NK-92 (cell line): ENCODE results near the gene PPP1R3E.
"Not testable (repeated sequence)": the region's sequence is repeated elsewhere in the genome, so short reads cannot be mapped to it uniquely, and the experiment has no call there.

ENCODE experiments used
- DNase-seq: peaks from one replicate; lab custom pipeline; 2025; ENCODE audit not compliant: unreplicated experiment; lab: John Stamatoyannopoulos, UW

PPP1R3E gene, protein sequence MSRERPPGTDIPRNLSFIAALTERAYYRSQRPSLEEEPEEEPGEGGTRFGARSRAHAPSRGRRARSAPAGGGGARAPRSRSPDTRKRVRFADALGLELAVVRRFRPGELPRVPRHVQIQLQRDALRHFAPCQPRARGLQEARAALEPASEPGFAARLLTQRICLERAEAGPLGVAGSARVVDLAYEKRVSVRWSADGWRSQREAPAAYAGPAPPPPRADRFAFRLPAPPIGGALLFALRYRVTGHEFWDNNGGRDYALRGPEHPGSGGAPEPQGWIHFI

DNA sequence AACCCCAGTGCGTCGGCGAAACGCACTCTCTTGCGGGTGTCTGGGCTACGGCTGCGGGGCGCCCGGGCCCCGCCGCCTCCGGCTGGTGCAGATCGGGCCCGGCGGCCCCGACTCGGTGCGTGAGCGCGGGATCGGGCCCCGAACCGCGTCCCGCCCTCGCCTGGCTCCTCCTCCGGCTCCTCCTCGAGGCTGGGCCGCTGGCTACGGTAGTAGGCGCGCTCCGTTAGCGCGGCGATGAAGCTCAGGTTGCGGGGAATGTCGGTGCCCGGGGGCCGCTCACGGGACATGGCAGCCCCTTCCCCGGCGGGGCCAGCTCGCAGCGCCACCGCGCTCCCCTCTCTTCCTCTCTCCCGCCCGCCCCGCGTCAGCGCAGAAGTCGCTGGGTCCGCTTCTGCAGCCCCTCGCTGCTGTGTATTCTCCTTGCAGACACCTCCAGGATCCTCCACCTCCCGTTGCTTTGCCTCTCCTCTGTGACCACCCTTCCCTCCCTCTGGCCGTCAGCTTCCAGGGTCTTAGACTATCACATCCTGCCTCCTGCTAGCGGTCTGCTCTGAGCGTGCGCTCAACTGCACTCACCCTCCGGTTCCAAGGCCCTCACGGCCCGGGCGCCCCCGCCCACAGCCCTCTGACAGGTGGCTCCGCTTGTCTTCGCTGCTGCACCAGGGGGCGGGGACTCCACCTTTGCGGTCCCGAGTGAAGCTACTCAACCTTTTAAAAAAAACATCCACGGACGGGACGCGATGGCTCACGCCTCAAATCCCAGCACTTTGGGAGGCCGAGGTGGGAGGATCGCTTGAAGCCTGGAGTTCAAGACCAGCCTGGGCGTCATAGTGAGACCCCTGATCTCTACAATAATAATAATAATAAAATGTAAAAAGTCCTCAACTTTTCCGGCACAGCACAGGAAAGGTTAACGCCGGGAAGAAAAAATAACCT, at the start of gene PPP1R3E:
Gene PPP1R3E, minus strand, starts transcription at position 570 of the 936 bp plus-strand sequence. Its CDS starts 283 bp downstream, at position 287.
- DNase-seq, result peak; percentile 18

DNA sequence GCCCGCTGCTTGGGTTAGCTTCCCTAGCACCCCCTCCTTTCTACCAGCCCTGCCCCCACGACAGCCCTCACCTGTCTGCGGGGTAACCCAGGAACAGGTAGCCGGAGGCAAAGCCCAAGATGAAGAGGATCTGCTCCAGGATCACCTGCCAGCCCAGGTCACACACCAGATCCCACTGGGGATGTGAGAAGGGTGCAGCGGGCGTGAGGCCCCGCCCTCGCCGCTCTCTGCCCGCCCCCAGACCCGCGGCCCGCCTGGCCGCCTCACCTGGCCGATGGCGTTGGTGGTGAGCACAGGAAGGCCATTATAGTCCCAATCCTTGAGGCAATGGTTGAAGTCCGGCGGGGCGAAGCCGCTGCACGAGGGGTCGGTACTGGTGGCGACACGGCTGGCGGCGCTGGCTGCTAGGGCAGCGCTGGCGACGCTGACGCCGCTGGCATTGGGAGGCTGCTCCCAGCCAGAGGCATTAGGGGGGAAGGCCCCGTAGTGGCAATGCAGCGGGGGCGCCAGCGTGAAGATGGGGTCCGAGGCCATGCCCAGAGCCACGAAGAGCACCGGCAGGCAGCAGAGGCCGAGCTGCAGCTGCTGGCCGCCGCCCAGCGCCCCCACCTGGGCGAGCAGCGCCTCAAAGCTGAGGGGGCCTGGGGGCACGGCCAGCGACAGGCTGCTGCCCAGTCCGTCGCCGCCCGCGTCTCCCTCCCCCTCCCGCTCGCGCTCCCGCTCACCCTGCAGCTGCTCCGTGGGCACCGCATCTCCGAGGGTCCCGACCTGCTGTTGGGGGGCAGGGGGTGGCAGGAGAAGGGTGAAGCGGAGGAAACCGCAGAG, 49.2 kb upstream of the PPP1R3E start:
- no peak for DNase-seq

DNA sequence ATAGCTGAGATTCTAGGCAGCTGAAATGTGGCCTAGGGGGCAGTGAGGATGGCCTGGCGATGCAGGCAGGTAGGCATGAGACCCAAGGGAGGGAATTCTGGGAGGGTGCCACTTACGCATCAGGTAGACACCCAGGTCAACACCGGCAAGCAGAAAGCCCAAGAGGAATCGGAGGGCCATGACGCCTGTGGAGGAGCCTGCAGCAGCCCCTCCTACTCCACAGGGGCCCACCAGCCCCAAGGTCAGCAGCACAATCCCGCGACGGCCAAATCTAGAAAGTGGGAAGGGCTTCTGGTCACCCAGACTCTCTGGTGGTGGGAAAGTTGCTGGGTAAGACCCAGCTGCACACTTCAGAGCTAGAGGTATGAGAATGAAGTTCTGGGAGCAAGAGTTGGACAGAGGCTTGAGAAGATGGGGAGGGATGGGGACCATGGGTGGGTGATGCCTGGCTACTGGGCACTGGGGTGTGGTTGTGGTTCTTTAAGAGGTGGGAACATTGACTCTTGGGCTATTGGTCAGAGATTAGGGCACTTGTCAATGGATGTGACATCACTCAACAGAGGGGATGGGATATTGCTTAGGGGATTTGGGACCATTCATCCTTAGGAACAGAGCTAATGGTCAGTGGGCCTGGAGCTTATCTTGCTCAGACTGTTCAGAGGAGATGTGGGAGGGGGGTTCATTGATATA, 46.6 kb upstream of the PPP1R3E start:
- DNase-seq, result no peak

DNA sequence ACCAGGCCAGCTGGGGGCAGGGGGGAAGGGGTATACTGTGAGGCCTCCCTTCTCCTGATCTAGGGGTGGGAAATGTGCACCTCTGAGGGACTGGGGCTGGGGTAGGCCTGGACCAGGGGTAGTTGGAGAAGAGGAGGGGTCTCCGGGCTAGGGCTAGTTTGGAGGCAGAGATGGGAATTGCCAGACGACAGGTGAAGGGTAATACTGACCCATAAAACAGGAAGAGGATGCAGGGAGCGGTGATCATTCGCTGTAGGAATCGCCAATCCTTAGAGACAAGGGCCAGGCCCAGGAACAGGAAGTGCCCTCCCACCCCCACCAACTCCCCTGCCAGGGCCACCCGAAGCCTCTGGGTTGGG, 45.6 kb upstream of the PPP1R3E start:
- DNase-seq, result no peak

DNA sequence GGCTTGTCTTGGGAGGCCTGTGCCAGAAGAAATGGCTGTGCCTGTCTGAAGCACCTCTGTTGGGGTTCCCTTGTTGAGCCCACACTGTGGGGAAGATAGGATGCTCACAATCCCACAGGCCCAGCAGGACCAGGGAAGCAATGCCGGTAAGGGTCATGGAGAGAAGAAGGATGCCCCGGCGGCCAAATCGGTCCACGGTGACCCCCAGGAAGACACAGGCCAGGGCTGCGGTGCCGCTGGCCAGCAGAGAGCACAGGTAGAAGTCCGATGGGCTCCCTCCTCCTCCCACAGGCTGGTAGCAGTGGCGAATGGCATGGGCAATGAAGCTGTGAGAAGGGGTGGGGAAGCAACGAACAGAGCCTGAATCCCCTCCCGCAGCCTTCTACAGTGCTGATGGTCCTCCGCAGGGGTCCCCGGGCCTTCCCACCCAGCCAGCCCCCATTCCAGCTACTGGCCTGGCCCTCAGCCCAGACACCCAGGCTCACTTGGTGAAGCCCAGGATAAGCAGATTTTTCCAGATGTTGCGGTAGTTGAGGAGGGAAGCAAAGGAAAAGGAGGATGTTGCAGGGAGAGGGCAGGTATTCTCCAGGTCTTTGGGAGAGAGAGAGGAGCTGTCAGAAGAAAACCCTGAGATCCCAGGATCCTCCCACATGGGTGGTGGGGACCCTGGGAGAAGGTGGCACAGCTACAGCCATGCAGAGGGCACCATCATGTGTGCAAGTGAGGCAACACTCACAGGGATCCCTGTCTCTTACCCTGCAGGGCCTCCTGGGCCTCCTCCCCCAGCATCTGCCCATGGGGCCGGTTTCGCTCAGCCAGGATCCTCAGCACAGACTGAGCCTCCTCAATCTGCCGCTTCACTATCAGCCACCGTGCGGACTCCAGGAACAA, 45.0 kb upstream of the PPP1R3E start:
- DNase-seq, result no peak

DNA sequence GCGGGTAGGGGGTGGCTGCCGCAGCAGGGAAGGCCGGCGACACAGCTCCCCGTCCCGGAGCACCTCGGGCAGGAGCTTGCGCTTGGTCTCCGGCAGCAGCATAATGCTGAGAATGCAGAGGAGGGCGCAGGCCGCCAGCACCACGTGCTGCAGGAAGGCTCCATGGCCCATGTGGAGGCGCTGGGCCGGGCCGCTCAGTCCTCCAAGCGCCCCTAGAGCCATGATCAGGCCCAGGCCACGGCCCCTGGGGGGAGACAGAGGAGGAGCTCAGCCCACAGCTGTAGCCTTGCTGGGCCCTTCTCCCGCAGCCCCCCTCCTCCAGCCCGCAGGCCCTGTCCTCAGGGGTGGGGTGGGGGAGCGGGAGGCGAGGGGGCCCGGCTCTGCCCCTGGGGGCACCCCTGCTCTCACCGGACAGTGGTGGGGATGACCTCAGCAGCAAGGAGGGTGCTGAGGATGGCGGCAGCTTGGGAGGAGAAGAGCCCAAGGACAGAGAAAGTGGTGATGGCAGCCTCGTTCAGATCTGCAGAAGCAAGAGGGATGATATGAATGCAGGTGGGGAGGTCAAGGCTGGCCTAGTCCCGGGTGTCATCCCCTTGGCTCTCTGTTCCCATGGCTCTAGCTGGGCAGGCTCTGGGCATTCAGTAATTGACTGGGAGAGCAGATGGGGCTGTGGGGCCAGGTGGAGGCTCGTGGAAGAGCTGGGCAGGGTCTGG, 44.2 kb upstream of the PPP1R3E start:
- DNase-seq, result no peak

DNA sequence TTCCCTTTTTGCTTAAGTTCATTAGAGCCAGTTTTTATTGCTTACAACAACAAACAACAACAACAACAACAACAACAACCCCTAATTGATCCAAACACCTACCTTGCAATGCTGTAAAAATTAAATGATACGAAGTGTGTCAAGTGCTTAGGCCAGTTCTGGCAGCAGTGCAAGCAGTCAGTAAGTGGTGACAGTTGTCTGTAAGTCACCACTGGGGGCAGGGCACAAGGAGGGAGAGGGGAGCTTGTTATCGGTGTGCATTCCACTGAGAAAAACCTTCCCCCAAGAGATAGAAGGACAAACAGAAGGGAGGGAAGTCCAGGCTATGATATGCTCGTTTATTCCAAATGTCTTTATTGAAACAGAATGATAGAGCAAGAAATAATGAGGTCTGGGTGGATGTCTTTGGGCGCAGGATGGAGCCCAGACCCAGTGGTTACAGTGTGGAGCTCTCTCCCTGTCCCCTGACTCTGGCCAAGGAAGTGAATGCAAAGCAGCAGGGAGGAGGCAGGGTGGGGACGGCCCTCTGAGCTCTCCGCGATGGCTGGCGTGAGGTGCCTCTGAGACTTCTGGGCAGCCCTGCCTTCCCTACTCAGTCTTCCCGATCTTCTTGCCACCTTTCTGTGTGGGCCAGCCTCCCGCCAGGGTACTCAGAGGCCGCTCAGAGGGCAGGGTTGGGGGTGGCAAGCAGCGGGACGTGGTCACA, 43.5 kb upstream of the PPP1R3E start:
- DNase-seq, result no peak

DNA sequence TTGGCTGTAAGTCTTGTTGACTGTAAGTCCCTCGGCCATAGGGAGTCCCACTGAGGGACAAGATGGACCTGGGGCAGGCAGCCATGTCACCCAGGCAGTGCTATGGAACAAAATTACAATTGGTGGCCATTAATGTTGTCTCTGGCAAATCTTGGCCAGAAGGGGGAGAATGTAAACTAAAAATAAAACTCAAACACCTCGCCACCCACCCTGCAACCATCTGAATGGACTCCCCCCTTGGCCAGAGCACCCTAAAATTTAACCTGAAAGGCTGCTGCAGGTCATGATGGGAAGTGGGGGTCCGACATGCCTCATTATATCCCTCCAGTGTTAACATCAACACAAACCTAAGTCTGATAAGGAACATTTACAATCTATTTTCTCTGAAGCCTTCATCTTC, 41.8 kb upstream of the PPP1R3E start:
- DNase-seq, result no peak

DNA sequence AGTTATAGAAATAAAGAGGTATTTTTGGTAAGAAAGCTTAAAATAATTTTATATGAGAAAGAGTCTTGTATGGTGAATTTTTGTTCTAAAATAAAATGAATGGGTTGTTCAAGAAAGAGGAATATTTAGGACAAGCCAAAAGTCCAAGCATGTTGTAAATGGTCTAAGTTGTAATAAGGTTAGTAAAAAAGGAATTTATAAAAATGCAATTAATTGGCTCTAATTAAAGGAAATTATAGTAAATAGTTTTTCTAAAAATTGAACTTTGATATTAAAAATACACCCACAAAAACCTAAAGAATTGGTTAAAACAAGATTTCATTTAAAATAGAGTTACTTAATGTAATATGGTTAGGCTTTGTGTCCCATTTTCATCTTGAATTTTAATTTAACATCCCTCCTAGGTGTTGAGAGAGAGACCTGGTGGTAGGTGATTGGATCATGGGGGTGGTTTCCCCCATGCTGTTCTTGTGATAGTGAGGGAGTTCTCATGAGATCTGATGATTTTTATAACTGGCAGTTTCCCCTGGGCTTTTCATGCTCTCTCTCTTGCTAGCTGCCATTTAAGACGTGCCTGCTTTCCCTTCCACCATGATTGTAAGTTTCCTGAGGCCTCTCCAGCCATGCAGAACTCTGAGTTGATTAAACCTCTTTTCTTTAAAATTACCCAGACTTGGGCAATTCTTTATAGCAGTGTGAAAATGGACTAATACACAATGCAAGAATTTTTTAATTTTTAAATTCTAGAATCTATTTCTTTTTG, 37.0 kb upstream of the PPP1R3E start:
- no peak for DNase-seq

DNA sequence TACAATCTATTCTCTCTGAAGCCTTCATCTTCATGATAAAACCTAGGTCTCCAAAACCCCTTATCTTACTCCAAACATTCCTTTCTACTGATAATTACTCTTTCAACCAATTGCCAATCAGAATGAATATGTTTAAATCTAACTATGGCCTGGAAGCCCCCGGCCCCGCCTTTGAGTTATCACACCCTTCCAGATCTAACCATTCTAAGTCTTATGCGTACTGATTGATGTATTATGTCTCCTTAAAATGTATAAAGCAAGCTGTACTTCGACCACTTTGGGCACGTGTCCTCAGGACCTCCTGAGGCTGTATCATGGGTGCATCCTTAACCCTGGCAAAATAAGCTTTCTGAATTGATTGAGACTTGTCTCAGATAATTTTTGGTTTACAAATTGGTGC, 33.0 kb upstream of the PPP1R3E start:
- no peak for DNase-seq

DNA sequence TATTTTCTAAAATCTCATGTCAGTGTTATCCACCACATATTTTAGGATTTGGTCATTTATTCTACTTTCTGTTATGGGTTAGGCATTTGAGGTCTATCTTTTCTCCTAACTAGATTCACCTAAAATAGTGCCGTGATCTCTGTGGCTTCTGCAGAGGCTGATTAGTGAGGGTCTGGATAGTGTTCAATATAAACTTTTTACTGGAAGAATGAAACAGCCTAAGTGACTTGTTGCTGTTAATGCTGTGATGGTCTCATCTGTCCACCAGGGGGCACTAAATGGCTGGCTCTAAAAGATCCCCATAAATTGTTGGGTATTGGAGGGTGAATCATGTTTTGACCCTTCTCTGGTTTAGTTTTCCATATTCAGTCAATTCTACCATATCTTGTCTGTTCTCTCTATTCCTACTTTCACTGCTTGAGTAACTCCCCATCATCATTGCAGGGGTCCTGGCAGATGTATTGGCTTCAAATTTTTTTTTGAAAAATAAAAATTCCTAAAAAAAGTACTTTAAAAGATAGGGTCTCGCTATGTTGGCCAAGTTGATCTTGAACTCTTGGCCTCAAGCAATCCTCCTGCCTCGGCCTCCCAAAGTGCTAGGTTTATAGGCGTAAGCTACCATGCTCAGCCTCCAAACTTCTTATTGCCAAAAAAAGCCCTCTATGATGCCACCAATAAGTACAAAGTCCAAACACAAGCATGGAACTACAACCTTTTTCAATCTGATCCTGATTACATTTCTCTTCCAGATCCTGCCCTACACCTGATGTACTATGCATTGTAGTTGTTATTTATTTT, 25.5 kb upstream of the PPP1R3E start:
- DNase-seq, result no peak

DNA sequence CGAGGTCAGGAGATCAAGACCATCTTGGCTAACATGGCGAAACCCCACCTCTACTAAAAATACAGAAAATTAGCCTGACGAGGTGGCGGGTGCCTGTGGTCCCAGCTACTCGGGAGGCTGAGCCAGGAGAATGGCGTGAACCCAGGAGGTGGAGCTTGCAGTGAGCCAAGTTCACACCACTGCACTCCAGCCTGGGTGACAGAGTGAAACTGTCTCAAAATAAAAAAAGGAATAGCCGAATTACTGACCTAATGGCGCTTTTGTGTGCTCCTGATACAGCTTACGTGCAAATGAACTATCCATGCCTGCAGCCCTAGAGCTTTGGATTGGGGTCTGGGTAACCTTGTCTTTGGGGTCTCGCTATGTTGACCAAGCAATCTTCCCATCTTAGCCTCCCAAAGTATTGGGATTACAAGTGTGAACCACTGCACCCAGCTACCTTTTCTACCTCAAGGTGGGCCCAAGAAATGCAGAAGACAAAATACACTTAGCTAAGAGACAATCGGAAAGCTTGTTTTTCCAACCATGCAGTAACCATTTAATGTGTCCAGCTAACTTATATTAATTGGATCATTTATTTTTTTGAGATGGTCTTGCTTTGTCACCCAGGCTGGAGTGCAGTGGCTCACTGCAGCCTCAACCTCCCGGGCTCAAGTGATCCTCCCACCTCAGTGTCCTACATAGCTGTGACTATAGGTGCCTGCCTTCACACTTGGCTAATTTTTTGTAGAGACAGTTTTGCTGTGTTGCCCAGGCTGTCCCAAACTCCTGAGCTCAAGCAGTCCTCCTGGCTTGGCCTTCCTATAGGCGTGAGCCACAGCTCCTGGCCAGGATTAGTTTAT, 24.1 kb upstream of the PPP1R3E start:
- DNase-seq, result no peak

DNA sequence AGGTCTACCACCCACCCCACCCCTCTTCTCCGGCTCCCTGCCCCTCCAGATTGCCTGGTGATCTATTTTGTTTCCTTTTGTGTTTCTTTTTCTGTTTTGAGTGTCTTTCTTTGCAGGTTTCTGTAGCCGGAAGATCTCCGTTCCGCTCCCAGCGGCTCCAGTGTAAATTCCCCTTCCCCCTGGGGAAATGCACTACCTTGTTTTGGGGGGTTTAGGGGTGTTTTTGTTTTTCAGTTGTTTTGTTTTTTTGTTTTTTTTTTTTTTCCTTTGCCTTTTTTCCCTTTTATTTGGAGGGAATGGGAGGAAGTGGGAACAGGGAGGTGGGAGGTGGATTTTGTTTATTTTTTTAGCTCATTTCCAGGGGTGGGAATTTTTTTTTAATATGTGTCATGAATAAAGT, 23.1 kb upstream of the PPP1R3E start:
- DNase-seq, result not testable (repeated sequence)

DNA sequence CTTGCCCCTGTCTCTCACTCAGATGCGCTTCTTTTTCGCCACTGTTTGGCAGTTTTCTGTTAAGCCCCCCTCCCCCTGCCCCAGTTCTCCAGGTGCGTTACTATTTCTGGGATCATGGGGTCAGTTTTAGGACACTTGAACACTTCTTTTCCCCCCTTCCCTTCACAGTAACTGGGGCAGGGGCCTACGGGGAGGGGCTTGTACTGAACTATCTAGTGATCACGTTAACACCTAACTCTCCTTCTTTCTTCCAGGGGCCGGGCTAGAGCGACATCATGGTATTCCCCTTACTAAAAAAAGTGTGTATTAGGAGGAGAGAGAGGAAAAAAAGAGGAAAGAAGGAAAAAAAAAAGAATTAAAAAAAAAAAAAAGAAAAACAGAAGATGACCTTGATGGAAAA, 22.3 kb upstream of the PPP1R3E start:
- no peak for DNase-seq

DNA sequence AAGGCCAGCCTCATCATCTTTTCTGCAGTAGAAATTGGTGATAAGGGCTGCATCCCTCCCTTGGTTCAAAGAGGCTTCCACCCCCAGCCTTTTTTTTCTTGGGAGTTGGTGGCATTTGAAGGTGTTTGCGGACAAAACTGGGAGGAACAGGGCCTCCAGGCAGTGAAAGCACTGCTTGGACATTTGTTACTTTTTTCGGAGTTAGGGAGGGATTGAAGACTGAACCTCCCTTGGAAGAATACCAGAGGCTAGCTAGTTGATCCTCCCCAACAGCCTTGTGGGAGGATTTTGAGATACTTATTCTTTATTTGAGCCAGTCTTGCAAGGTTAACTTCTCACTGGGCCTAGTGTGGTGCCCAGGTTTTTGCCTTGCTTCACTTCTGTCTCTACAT, 21.8 kb upstream of the PPP1R3E start:
- DNase-seq, result no peak

DNA sequence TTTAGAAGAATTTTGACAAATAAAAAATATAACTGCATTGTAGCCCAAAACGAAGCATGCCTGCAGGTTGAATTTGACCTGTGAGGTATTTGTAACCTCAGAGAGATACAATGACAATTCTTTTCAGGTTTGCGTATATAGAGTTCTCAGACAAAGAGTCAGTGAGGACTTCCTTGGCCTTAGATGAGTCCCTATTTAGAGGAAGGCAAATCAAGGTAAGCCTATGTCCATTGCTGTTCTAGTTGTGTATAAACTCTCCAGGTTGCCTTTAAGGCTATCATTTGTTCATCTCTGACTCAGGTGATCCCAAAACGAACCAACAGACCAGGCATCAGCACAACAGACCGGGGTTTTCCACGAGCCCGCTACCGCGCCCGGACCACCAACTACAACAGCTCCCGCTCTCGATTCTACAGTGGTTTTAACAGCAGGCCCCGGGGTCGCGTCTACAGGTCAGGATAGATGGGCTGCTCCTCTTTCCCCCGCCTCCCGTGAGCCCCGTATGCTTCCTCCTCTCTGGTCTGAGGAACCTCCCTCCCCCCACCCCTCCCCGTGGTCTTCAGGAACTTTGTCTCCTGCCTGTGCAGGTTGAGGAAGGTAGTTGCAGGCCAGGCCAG, 21.3 kb upstream of the PPP1R3E start:
- DNase-seq, result no peak
